ENCODE measurements around the gene PCSK6.
A peak's percentile ranks its signal among the peaks of the same experiment; 100 is the strongest.

PCSK6 gene

GRCh38 chr15:101504373-101504772 lies 14.9 kb upstream of the PCSK6 start:
- TF ChIP-seq CTCF (IDR thresholded peaks at IDR 0.05; ENCODE audit: low read length, missing control alignments): no peak
- H3K4me3 ChIP-seq (replicated peaks; ENCODE audit: low read depth, low read length): no peak overlapping the region
- DNase-seq (ENCODE audit: low read depth): no peak

- no peak for TF ChIP-seq CTCF (IDR thresholded peaks at IDR 0.05; ENCODE audit: low read length, missing control alignments)
- no peak overlapping the region for H3K4me3 ChIP-seq (replicated peaks; ENCODE audit: low read depth, low read length)
- DNase-seq (ENCODE audit: low read depth): no peak
Observed at GRCh38 chr15:101503296-101503599, 13.7 kb upstream of the PCSK6 start.

GRCh38 chr15:101502572-101503295 lies 13.2 kb upstream of the PCSK6 start:
- H3K4me3 ChIP-seq (replicated peaks; ENCODE audit: low read depth, low read length): no peak overlapping the region
- DNase-seq (ENCODE audit: low read depth): no peak
- no peak for TF ChIP-seq CTCF (IDR thresholded peaks at IDR 0.05; ENCODE audit: low read length, missing control alignments)

- H3K4me3 ChIP-seq (replicated peaks; ENCODE audit: low read depth, low read length): no peak overlapping the region
- TF ChIP-seq CTCF (IDR thresholded peaks at IDR 0.05; ENCODE audit: low read length, missing control alignments): peak; percentile 59
- peak; percentile 33 for DNase-seq (ENCODE audit: low read depth)
Observed at GRCh38 chr15:101501703-101502373, 12.3 kb upstream of the PCSK6 start.

GRCh38 chr15:101500865-101501551 lies 11.5 kb upstream of the PCSK6 start:
- no peak overlapping the region for H3K4me3 ChIP-seq (replicated peaks; ENCODE audit: low read depth, low read length)
- TF ChIP-seq CTCF (IDR thresholded peaks at IDR 0.05; ENCODE audit: low read length, missing control alignments): no peak
- peak; percentile 11 for DNase-seq (ENCODE audit: low read depth)

GRCh38 chr15:101499863-101500713 lies 10.6 kb upstream of the PCSK6 start:
- no peak for DNase-seq (ENCODE audit: low read depth)
- TF ChIP-seq CTCF (IDR thresholded peaks at IDR 0.05; ENCODE audit: low read length, missing control alignments): no peak
- H3K4me3 ChIP-seq (replicated peaks; ENCODE audit: low read depth, low read length): no peak overlapping the region

Measured in fibroblast of pulmonary artery (primary cell).